HEK293T (cell line): ENCODE results near the gene TBC1D1.

Experiments
- CTCF ChIA-PET: fragments of 350-600 bp; formaldehyde crosslinking; extraction: SDS; loops from one replicate; lab custom pipeline; 2021; ENCODE audit warnings: antibody characterized with exemption, inconsistent platforms; lab: Yijun Ruan, JAX
- POLR2A ChIA-PET: fragments of 350-600 bp; formaldehyde crosslinking; extraction: SDS; loops from one replicate; lab custom pipeline; 2020; ENCODE audit warnings: antibody characterized with exemption, inconsistent platforms; lab: Yijun Ruan, JAX
- DNase-seq: peaks from one replicate; pipeline ENCODE4 v3.0.0; 2012; ENCODE audit warnings: mixed read lengths; ENCODE audit errors: extremely low spot score
- ARNT ChIP-seq: fragments of 450-650 bp; IDR thresholded peaks from 2 replicates; pipeline ENCODE4 v1.6.1; 2017; ENCODE audit warnings: mild to moderate bottlenecking
- BHLHE40 ChIP-seq: fragments of 450-650 bp; IDR thresholded peaks from 2 replicates; pipeline ENCODE4 v1.6.1; 2016; ENCODE audit warnings: mild to moderate bottlenecking, moderate library complexity, borderline replicate concordance
- CTBP1 ChIP-seq: fragments of 450-650 bp; IDR thresholded peaks from 2 replicates; pipeline ENCODE4 v1.6.1; 2016; ENCODE audit warnings: borderline replicate concordance
- ELF4 ChIP-seq: fragments of 450-650 bp; IDR thresholded peaks from 2 replicates; pipeline ENCODE4 v1.6.1; 2017; ENCODE audit warnings: antibody characterized with exemption
- FOXA1 ChIP-seq: fragments of 450-650 bp; IDR thresholded peaks from 2 replicates; pipeline ENCODE4 v1.6.1; 2016; ENCODE audit warnings: mild to moderate bottlenecking
- FOXK2 ChIP-seq: fragments of 450-650 bp; IDR thresholded peaks from 2 replicates; pipeline ENCODE4 v1.6.1; 2016; ENCODE audit warnings: mild to moderate bottlenecking
- FOXM1 ChIP-seq: fragments of 450-650 bp; IDR thresholded peaks from 2 replicates; pipeline ENCODE4 v1.6.1; 2017; ENCODE audit warnings: mild to moderate bottlenecking, borderline replicate concordance
- HDGF ChIP-seq: fragments of 450-650 bp; IDR thresholded peaks from 2 replicates; pipeline ENCODE4 v1.6.1; 2017; ENCODE audit warnings: antibody characterized with exemption, borderline replicate concordance
- L3MBTL2 ChIP-seq: fragments of 450-650 bp; conservative IDR thresholded peaks from 2 replicates; pipeline ENCODE4 v1.6.1; 2016; ENCODE audit warnings: mild to moderate bottlenecking
- LEF1 ChIP-seq: fragments of 450-650 bp; IDR thresholded peaks from 2 replicates; pipeline ENCODE4 v1.6.1; 2017; ENCODE audit warnings: mild to moderate bottlenecking, borderline replicate concordance
- NFRKB ChIP-seq: fragments of 450-650 bp; IDR thresholded peaks from 2 replicates; pipeline ENCODE4 v1.6.1; 2016; ENCODE audit warnings: mild to moderate bottlenecking, moderate library complexity
- SP1 ChIP-seq: fragments of 450-650 bp; IDR thresholded peaks from 2 replicates; pipeline ENCODE4 v1.6.1; 2017
- SUZ12 ChIP-seq: fragments of 450-650 bp; IDR thresholded peaks from 2 replicates; pipeline ENCODE4 v1.6.1; 2016; ENCODE audit warnings: mild to moderate bottlenecking
- TARDBP ChIP-seq: fragments of 450-650 bp; IDR thresholded peaks from 2 replicates; pipeline ENCODE4 v1.6.1; 2016
- ZNF384 ChIP-seq: fragments of 450-650 bp; IDR thresholded peaks from 2 replicates; pipeline ENCODE4 v1.6.1; 2016
- TF ChIP-seq, protein P1 (sequence below): fragments of 450-650 bp; IDR thresholded peaks from 2 replicates; pipeline ENCODE4 v1.6.1; 2016

Gene TBC1D1

DNA sequence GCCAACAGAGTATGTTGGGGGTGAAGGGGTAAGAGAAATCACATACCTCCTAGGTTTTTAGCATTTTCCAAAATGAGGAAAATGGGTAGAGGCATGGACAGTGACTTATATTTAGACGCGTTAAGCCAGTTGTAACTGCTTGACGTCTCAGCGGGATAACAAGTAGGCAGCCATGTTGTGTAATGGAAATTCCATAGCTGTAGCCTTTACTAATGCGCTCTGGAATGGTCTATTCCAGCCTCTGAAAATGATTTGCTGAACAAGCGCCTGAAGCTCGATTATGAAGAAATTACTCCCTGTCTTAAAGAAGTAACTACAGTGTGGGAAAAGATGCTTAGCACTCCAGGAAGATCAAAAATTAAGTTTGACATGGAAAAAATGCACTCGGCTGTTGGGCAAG is 204.8 kb downstream of the TBC1D1 start:
- POLR2A ChIA-PET: no interaction called here

DNA sequence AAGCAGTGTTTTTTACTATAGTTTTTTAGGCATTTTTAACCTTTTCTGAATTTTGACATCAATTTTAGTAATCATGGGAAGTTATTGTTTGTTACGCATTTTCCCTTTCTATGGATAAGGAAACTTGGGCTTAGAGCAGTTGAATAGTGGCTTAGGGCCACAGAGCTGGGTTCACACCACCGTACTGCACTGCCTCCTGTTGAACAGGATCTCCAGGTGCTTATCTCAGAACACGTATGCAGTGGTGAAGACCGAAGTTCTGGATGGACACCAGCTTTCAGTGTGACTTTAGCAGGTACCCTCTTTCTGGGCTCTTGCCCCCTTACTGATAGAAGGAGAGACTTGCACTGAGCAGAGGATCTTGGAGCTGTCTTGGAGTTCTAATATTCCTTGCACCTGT is 206.9 kb downstream of the TBC1D1 start:
- ChIA-PET POLR2A (no interaction called here), CTCF (no interaction called here)
- no peak for DNase-seq
- TF ChIP-seq LEF1 (no peak), SP1 (no peak), SUZ12 (no peak), FOXA1 (no peak), L3MBTL2 (no peak), NFRKB (no peak), CTBP1 (no peak), ZNF384 (no peak), BHLHE40 (no peak), FOXM1 (no peak), TARDBP (no peak), ARNT (no peak), FOXK2 (no peak)
- TF ChIP-seq, protein P1, sequence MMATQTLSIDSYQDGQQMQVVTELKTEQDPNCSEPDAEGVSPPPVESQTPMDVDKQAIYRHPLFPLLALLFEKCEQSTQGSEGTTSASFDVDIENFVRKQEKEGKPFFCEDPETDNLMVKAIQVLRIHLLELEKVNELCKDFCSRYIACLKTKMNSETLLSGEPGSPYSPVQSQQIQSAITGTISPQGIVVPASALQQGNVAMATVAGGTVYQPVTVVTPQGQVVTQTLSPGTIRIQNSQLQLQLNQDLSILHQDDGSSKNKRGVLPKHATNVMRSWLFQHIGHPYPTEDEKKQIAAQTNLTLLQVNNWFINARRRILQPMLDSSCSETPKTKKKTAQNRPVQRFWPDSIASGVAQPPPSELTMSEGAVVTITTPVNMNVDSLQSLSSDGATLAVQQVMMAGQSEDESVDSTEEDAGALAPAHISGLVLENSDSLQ: no peak

More for the DNA sequence above, 204.8 kb downstream of the TBC1D1 start:
- TF ChIP-seq, protein P1: no peak
- no peak for TF ChIP-seq LEF1
- TF ChIP-seq FOXA1: no peak
- no peak for TF ChIP-seq FOXK2
- no peak for TF ChIP-seq ELF4
- no peak for TF ChIP-seq CTBP1
- no peak for TF ChIP-seq SUZ12
- TF ChIP-seq FOXM1: no peak
- TF ChIP-seq NFRKB: no peak
- TF ChIP-seq L3MBTL2: no peak
- no peak for TF ChIP-seq BHLHE40
- TF ChIP-seq ARNT: no peak
- no peak for TF ChIP-seq SP1
- TF ChIP-seq HDGF: no peak
- TF ChIP-seq ZNF384: no peak
- no peak for TF ChIP-seq TARDBP
- DNase-seq: no peak
- CTCF ChIA-PET: no interaction called here

GRCh38 chr4:38099020-38099600 is 208.2 kb downstream of the TBC1D1 start:
- CTCF ChIA-PET: no interaction called here
- no peak for DNase-seq
- POLR2A ChIA-PET: no interaction called here
- no peak for TF ChIP-seq NFRKB
- TF ChIP-seq ARNT: no peak
- no peak for TF ChIP-seq HDGF
- TF ChIP-seq SUZ12: no peak
- TF ChIP-seq FOXA1: no peak
- TF ChIP-seq BHLHE40: no peak
- no peak for TF ChIP-seq ZNF384
- no peak for TF ChIP-seq FOXK2
- TF ChIP-seq FOXM1: no peak
- no peak for TF ChIP-seq ELF4
- TF ChIP-seq SP1: no peak
- TF ChIP-seq L3MBTL2: no peak

DNA sequence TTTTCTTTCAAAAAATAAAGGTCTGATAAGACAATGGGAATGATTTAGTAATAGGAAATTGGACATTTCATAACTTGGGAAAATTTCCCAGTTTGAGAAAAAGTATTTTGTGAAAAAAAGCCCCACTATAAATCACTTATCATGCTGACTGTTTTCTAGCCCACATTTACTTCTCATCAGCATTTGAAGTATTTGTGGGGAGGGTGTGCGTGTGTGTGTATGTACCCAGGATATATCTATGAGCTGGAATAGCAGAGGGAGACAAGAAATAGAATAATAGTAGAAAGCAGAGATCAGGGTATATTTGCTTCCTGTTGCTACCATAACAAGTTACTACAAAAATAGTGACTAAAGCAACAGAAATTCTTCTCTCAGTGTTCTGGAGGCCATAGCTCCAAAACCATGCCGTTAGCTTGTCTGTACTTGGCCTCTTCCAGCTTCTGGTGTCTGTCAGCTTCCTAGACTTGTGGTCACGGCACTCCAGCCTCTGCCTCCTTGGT is 209.1 kb downstream of the TBC1D1 start:
- CTCF ChIA-PET: no interaction called here
- TF ChIP-seq BHLHE40 (no peak), CTBP1 (no peak), ELF4 (no peak), FOXM1 (no peak), LEF1 (no peak), FOXA1 (no peak), TARDBP (no peak), SUZ12 (no peak), HDGF (no peak)
- TF ChIP-seq, protein P1: no peak
- POLR2A ChIA-PET: no interaction called here
- no peak for DNase-seq

DNA sequence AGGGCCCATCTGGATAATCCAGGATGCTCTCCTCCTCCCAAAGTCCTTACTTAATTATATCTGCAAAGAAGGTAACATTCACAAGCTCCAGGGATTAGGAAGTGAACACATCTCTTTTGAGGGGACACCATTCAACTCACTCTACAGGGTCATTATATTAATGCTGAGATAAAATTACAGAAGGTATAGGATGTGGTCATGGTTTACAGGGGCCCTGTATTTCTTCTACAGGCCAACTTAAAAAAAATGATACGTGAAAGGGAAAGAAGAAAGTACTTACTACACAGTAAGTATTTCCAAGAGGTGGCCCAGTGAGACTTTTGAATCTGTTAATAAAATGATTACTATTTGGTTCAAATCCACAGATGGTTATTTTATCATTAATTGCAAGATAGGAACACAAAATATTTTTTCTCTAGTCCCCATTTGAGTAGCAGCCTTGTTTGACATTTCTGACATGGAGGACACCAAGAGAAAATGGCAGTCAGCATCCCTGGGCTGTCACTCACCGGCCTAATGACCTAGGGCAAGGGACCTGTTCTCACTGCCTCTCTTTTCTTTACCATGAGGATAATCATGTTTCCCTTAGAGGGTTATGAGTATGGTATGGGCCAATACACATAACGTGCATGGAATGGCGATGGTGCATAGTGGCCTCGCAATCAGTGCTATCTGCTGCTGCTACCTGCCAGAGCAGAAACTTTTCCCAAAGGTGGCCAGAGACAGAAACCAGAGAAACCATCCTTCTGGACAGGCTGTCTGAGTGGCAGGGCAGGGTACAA is 209.8 kb downstream of the TBC1D1 start:
- ChIA-PET CTCF (no interaction called here), POLR2A (no interaction called here)
- TF ChIP-seq SP1 (no peak), NFRKB (no peak), ARNT (no peak), FOXM1 (no peak), FOXA1 (no peak), CTBP1 (no peak), SUZ12 (no peak)
- no peak for DNase-seq

- ChIA-PET POLR2A (interaction anchor here (0.9 kb wide), 1 partner anchor 10 kb away, joined by 3 read pairs; no protein-coding TSS in a partner anchor), CTCF (no interaction called here)
- DNase-seq: no peak
- TF ChIP-seq L3MBTL2 (no peak), HDGF (no peak), BHLHE40 (no peak), FOXA1 (no peak), SP1 (no peak), SUZ12 (no peak), NFRKB (no peak), LEF1 (no peak), CTBP1 (no peak), ELF4 (no peak), TARDBP (no peak), FOXK2 (no peak), ARNT (no peak), FOXM1 (no peak), ZNF384 (no peak)
- TF ChIP-seq, protein P1: no peak
Measured at GRCh38 chr4:38101563-38101962, 210.7 kb downstream of the TBC1D1 start.
